Keratinocyte (primary cell): Measurements from ENCODE around the gene FTO. TPM values are rescaled to one million over a fixed set of nuclear protein-coding genes. Genes with fewer than 3 reads are reported as not detected.

ENCODE experiments used
- DNase-seq: peaks from one replicate; pipeline ENCODE4 v3.0.0-alpha.2; 2011; ENCODE audit warnings: low read depth, missing footprints, low spot score
- FAIRE-seq: peaks from 2 replicates; lab custom pipeline; 2011; peaks lifted over from hg19 to GRCh38; lab: Jason Lieb, UNC
- H2AFZ ChIP-seq: 2 replicates; pipeline ENCODE4 v1.6.0; 2012; ENCODE audit warnings: low read length, control low read depth, inconsistent platforms; ENCODE audit not compliant: control insufficient read depth
- H3K27ac ChIP-seq: 2 replicates; pipeline ENCODE4 v1.5.1; 2011; ENCODE audit warnings: low read length; ENCODE audit not compliant: control insufficient read depth, insufficient read depth
- H3K27me3 ChIP-seq: 3 replicates; pipeline ENCODE4 v1.6.0; 2011; ENCODE audit warnings: low read length; ENCODE audit not compliant: control insufficient read depth, insufficient read depth; ENCODE audit errors: extremely low read depth
- H3K36me3 ChIP-seq, 2 experiments: 2 replicates in 1 of 2; 3 replicates in 1 of 2; pipeline ENCODE4 v1.5.1; 2011; ENCODE audit warnings: low read length in 2 of 2, mild to moderate bottlenecking in 1 of 2; ENCODE audit not compliant: control insufficient read depth in 2 of 2, insufficient read depth in 2 of 2; ENCODE audit errors: extremely low read depth in 1 of 2
- H3K4me1 ChIP-seq: 3 replicates; pipeline ENCODE4 v1.5.1; 2011; ENCODE audit warnings: low read length; ENCODE audit not compliant: control insufficient read depth, insufficient read depth; ENCODE audit errors: extremely low read depth
- H3K4me2 ChIP-seq: 3 replicates; pipeline ENCODE4 v1.6.0; 2011; ENCODE audit warnings: low read depth, low read length; ENCODE audit not compliant: control insufficient read depth, insufficient read depth; ENCODE audit errors: extremely low read depth
- H3K4me3 ChIP-seq, 3 experiments: fragments of 200-600 bp in 1 of 3; sonication (generic) in 1 of 3; 2 replicates in 2 of 3; 3 replicates in 1 of 3; pipeline ENCODE4 v1.5.1; 2011 to 2016; ENCODE audit warnings: low read length in 3 of 3, mild to moderate bottlenecking in 3 of 3, control low read depth in 2 of 3, inconsistent platforms in 1 of 3, low read depth in 1 of 3, mixed read lengths in 1 of 3, mixed run types in 1 of 3, moderate library complexity in 1 of 3; ENCODE audit not compliant: control insufficient read depth in 2 of 3, insufficient read depth in 2 of 3; ENCODE audit errors: extremely low read depth in 1 of 3
- H3K79me2 ChIP-seq: 2 replicates; pipeline ENCODE4 v1.6.0; 2012; ENCODE audit warnings: low read length; ENCODE audit not compliant: control insufficient read depth, insufficient read depth
- H3K9ac ChIP-seq: 3 replicates; pipeline ENCODE4 v1.6.0; 2011; ENCODE audit warnings: low read length; ENCODE audit not compliant: control insufficient read depth, insufficient read depth; ENCODE audit errors: extremely low read depth
- H3K9me1 ChIP-seq: 3 replicates; pipeline ENCODE4 v1.6.0; 2011; ENCODE audit warnings: low read length; ENCODE audit not compliant: control insufficient read depth, insufficient read depth; ENCODE audit errors: extremely low read depth
- H3K9me3 ChIP-seq: 2 replicates; pipeline ENCODE4 v1.5.1; 2012; ENCODE audit warnings: low read depth, low read length; ENCODE audit not compliant: control insufficient read depth
- H4K20me1 ChIP-seq: 3 replicates; pipeline ENCODE4 v1.6.0; 2011; ENCODE audit warnings: low read length; ENCODE audit not compliant: control insufficient read depth, insufficient read depth; ENCODE audit errors: extremely low read depth
- EZH2 ChIP-seq: IDR thresholded peaks from one replicate; pipeline ENCODE4 v1.6.1; 2012; ENCODE audit warnings: inconsistent platforms, mild to moderate bottlenecking, low read length, moderate library complexity
- dilution Hi-C: fragments of 300-500 bp; cut with MboI; formaldehyde crosslinking; loops from one replicate; pipeline ENCODE4 v1.7.0; 2020; ENCODE audit warnings: low sequenced_read_pairs; ENCODE audit not compliant: extremely low pct_ligation_motif_present
- polyA plus RNA-seq, 5 experiments: library from polyadenylated mRNA; depleted of rRNA in 3 of 5; stranded (reverse) in 3 of 5; stranded (forward) in 1 of 5; unstranded in 1 of 5; fragments of >200 nt; gene quantifications; 1 replicate in 1 of 5; 2 replicates in 3 of 5; 3 replicates in 1 of 5; pipeline versions ENCODE4 v1.2.1 to v1.2.3, GENCODE V29; 2011 to 2012; ENCODE audit warnings: missing spikeins in 2 of 5, low read depth in 1 of 5, low replicate concordance in 1 of 5
- TF ChIP-seq, protein P1 (sequence below), 3 experiments: IDR thresholded peaks in 1 of 3; conservative IDR thresholded peaks in 1 of 3; optimal IDR thresholded peaks in 1 of 3; 2 replicates in 2 of 3; 3 replicates in 1 of 3; pipeline versions ENCODE3 to v1.5.1; 2011; ENCODE audit warnings: low read length in 3 of 3, mild to moderate bottlenecking in 3 of 3, moderate library complexity in 2 of 3, control low read depth in 1 of 3, inconsistent platforms in 1 of 3; ENCODE audit not compliant: insufficient read depth in 2 of 3; ENCODE audit errors: extremely low read depth in 1 of 3

Gene FTO
- polyA plus RNA-seq, 1 donor (not counting 4 experiments of a cell fraction or from before 2014, with no cell fraction given) = 56.4 TPM

- dilution Hi-C loops = no loop called here
- Histone ChIP-seq H3K9me1 (no peaks in the 10 kb centered on the region), H3K27me3 (no peaks in the 10 kb centered on the region), H3K79me2 (peaks cover 19% of the 10 kb centered on the region), H3K9me3 (no peaks in the 10 kb centered on the region), H4K20me1 (no peaks in the 10 kb centered on the region), H2AFZ (no peak overlapping the region), H3K9ac (no peak overlapping the region), H3K4me3 (no peak overlapping the region), H3K4me2 (no peak overlapping the region), H3K36me3 (no peaks in the 10 kb centered on the region), H3K4me1 (peaks cover 10% of the 10 kb centered on the region), H3K27ac (no peak overlapping the region)
- no peak for FAIRE-seq
- DNase-seq = no peak
- no peak for TF ChIP-seq EZH2
- TF ChIP-seq, protein P1, sequence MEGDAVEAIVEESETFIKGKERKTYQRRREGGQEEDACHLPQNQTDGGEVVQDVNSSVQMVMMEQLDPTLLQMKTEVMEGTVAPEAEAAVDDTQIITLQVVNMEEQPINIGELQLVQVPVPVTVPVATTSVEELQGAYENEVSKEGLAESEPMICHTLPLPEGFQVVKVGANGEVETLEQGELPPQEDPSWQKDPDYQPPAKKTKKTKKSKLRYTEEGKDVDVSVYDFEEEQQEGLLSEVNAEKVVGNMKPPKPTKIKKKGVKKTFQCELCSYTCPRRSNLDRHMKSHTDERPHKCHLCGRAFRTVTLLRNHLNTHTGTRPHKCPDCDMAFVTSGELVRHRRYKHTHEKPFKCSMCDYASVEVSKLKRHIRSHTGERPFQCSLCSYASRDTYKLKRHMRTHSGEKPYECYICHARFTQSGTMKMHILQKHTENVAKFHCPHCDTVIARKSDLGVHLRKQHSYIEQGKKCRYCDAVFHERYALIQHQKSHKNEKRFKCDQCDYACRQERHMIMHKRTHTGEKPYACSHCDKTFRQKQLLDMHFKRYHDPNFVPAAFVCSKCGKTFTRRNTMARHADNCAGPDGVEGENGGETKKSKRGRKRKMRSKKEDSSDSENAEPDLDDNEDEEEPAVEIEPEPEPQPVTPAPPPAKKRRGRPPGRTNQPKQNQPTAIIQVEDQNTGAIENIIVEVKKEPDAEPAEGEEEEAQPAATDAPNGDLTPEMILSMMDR (optimal IDR thresholded peaks at IDR 0.05 in 1 of 3, IDR thresholded peaks at IDR 0.05 in 1 of 3, conservative IDR thresholded peaks at IDR 0.05 in 1 of 3; ENCODE audit: extremely low read depth in 1 of 3, insufficient read depth in 2 of 3, low read length in 3 of 3) = no peak
Measured at GRCh38 chr16:53736297-53736696, 32.3 kb downstream of the FTO start.

DNA sequence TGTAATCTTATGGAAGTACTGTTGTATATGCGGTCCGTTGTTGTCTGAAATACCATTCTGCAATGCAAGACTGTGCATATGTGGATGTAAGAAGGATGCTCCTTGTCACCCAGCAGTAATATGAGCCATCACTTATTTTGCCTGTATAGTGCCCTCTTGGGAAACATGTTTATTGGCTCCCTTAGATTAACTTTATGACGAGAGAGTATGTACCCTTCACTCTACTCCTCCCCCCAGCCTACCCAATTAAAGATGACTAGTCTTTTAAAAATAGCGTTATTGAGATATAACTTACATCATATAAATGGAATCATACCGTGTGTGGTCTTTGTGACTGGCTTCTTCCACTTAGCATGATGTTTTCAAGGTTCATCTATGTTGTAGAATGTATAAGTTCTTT, 33.6 kb downstream of the FTO start:
- Histone ChIP-seq H3K4me2 (no peak overlapping the region), H3K9ac (no peak overlapping the region), H3K27ac (no peak overlapping the region), H3K36me3 (no peaks in the 10 kb centered on the region), H3K9me3 (no peaks in the 10 kb centered on the region), H3K79me2 (peaks cover 21% of the 10 kb centered on the region), H4K20me1 (no peaks in the 10 kb centered on the region), H3K27me3 (no peaks in the 10 kb centered on the region), H3K4me3 (no peak overlapping the region), H3K4me1 (peaks cover 15% of the 10 kb centered on the region), H3K9me1 (no peaks in the 10 kb centered on the region), H2AFZ (no peak overlapping the region)
- dilution Hi-C loops = no loop called here
- DNase-seq (no peak), FAIRE-seq (no peak)
- TF ChIP-seq, protein P1 (optimal IDR thresholded peaks at IDR 0.05 in 1 of 3, IDR thresholded peaks at IDR 0.05 in 1 of 3, conservative IDR thresholded peaks at IDR 0.05 in 1 of 3; ENCODE audit: extremely low read depth in 1 of 3, insufficient read depth in 2 of 3, low read length in 3 of 3) = no peak
- TF ChIP-seq EZH2 = no peak
